SU-DHL-6 (cell line): ENCODE measurements around the gene MMP24OS.

Experiments
- CTCF ChIP-seq: fragments of 200-600 bp; sonication (generic); IDR thresholded peaks from one replicate; pipeline ENCODE4 v1.5.1; 2017; ENCODE audit warnings: antibody characterized with exemption, mild to moderate bottlenecking, low read length, moderate library complexity; ENCODE audit not compliant: insufficient read depth, poor library complexity, severe bottlenecking
- EZH2phosphoT487 ChIP-seq: fragments of 200-600 bp; sonication (generic), shearing (Covaris generic); conservative IDR thresholded peaks from 2 replicates; pipeline ENCODE4 v1.6.1; 2018; ENCODE audit warnings: mild to moderate bottlenecking, antibody characterized with exemption, low read length, moderate library complexity, mixed read lengths

DNA sequence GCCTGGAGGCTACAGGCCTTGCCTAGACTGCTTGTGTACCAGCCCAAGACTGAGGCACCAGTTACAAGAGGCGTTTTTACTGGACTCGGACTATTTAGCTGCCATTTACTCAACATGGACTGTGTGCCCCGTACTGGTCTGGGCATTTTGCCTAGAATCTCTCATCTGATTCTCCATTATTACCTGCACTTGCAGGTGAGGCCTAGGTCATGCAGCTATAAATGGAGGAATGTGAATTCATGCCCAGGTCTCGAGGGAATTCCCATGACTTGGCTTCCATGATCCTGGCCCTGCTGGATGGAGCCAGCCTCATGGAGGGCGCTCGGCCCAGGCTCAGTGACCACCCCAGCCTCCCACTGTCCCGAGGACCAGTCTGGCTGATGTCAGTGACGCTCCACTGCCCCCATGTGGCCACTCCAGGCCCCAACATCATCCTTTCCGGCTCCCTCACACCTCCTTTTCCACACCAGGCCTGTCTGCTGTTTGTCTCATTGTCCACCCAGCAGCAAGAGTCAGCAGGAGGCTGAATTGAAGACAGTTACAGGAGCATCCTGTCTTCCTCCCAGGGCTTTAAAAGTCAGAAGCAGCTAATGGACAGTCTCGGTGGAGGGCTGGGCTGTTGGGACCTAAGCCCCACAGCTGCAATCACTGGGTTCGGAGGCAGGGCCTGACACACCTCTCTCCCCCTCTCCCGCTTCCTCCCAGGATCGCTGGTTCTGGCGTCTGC, 8.7 kb downstream of the MMP24OS start:
- TF ChIP-seq CTCF, result peak; percentile 71
- no peak for TF ChIP-seq EZH2phosphoT487
